Measurements from ENCODE around the gene CRK.
"Not testable (repeated sequence)": the region's sequence is repeated elsewhere in the genome, so short reads cannot be mapped to it uniquely, and the experiment has no call there.

The CRK gene

GRCh38 chr17:1420981-1421380 is 35.1 kb downstream of the CRK start:
- DNase-seq, result no peak

- DNase-seq, result no peak
These were observed 35.9 kb downstream of the CRK start for GRCh38 chr17:1420163-1420562.

- not testable (repeated sequence) for DNase-seq
These were observed 37.6 kb downstream of the CRK start for GRCh38 chr17:1418476-1418875.

GRCh38 chr17:1416414-1416813 is 39.6 kb downstream of the CRK start:
- DNase-seq, result no peak

- no peak for DNase-seq
These were observed 41.4 kb downstream of the CRK start for GRCh38 chr17:1414634-1415033.

GRCh38 chr17:1414001-1414574 is 41.9 kb downstream of the CRK start:
- no peak for DNase-seq

- peak; percentile 70 for DNase-seq
These were observed 42.7 kb downstream of the CRK start for GRCh38 chr17:1413281-1413791.

- no peak for DNase-seq
These were observed 43.6 kb downstream of the CRK start for GRCh38 chr17:1412185-1413110.

GRCh38 chr17:1402262-1402586 is 53.8 kb downstream of the CRK start:
- no peak for DNase-seq

GRCh38 chr17:1399679-1400512 is 56.1 kb downstream of the CRK start, which contains the start of gene YWHAE:
YWHAE (minus strand) TSS chr17:1400222; CDS start chr17:1400110, 112 bp downstream.
- DNase-seq, result peak; percentile 99

- no peak for DNase-seq
These were observed 56.9 kb downstream of the CRK start for GRCh38 chr17:1398931-1399678.

GRCh38 chr17:1398028-1398427 is 58.0 kb downstream of the CRK start:
- no peak for DNase-seq

- DNase-seq, result not testable (repeated sequence)
These were observed 60.0 kb downstream of the CRK start for GRCh38 chr17:1395876-1396665.

GRCh38 chr17:1391577-1391976 is 64.5 kb downstream of the CRK start:
- no peak for DNase-seq

- no peak for DNase-seq
These were observed 65.3 kb downstream of the CRK start for GRCh38 chr17:1390432-1391367.

- DNase-seq, result not testable (repeated sequence)
These were observed 68.4 kb downstream of the CRK start for GRCh38 chr17:1387490-1388227.

GRCh38 chr17:1386675-1387190 is 69.3 kb downstream of the CRK start:
- not testable (repeated sequence) for DNase-seq

- DNase-seq, result no peak
These were observed 69.8 kb downstream of the CRK start for GRCh38 chr17:1386265-1386664.

- no peak for DNase-seq
These were observed 70.2 kb downstream of the CRK start for GRCh38 chr17:1385861-1386260.

All from right hindlimb (tissue), 1 donor.